Lung (tissue), 12 donors: ENCODE measurements around the gene NAALADL2. TPM values are rescaled to one million over a fixed set of nuclear protein-coding genes. Genes with fewer than 3 reads are reported as not detected.

Source experiments
- ATAC-seq: fragments of 200-7000 bp; cut with Tn5 transposase; one replicate; pipeline ENCODE4 v1.9.1; 2020; ENCODE audit warnings: moderate number of reproducible peaks; ENCODE audit not compliant: insufficient read depth, low FRiP score
- DNase-seq, 3 donors: peaks; one replicate each; pipeline ENCODE4 v3.0.0-alpha.2; 2013 to 2017
- H3K27ac ChIP-seq, 2 donors: one replicate each; pipeline ENCODE4 v1.5.1; 2013; ENCODE audit warnings: mild to moderate bottlenecking in 2 of 2, moderate library complexity in 2 of 2, control low read depth in 1 of 2, inconsistent platforms in 1 of 2, low read depth in 1 of 2, low read length in 1 of 2
- H3K27me3 ChIP-seq, 3 donors: one replicate each; pipeline ENCODE4 v1.5.1; 2013; ENCODE audit warnings: low read length in 2 of 3; ENCODE audit not compliant: control insufficient read depth in 3 of 3, insufficient read depth in 3 of 3
- H3K36me3 ChIP-seq, 4 donors: one replicate each; pipeline ENCODE4 v1.5.1; 2013; ENCODE audit warnings: low read length in 4 of 4, mild to moderate bottlenecking in 1 of 4, moderate library complexity in 1 of 4; ENCODE audit not compliant: control insufficient read depth in 4 of 4, insufficient read depth in 4 of 4
- H3K4me1 ChIP-seq, 5 donors: one replicate each; pipeline ENCODE4 v1.5.1; 2013; ENCODE audit warnings: low read length in 5 of 5, mild to moderate bottlenecking in 2 of 5, moderate library complexity in 1 of 5; ENCODE audit not compliant: control insufficient read depth in 5 of 5, insufficient read depth in 5 of 5
- H3K4me3 ChIP-seq: one replicate; pipeline ENCODE4 v1.5.1; 2013; ENCODE audit warnings: mild to moderate bottlenecking, control low read depth, moderate library complexity
- H3K9ac ChIP-seq, 2 donors: one replicate each; pipeline ENCODE4 v1.5.1; 2013; ENCODE audit warnings: low read length in 2 of 2, control low read depth in 1 of 2; ENCODE audit not compliant: insufficient read depth in 1 of 2
- H3K9me3 ChIP-seq, 4 donors: one replicate each; pipeline ENCODE4 v1.5.1; 2013; ENCODE audit warnings: low read length in 3 of 4, mild to moderate bottlenecking in 1 of 4, moderate library complexity in 1 of 4; ENCODE audit not compliant: control insufficient read depth in 4 of 4, insufficient read depth in 3 of 4
- WGBS, 2 donors: extraction: QIAGEN DNeasy Blood & Tissue Kit; methylation state at CpG; one replicate each; pipeline ENCODE4 v1.1.7; 2013; 5-methylcytosine and 5-hydroxymethylcytosine counted together
- polyA plus RNA-seq, 2 donors: library from polyadenylated mRNA; stranded (reverse); fragments of 200-250 nt; gene quantifications; one replicate each; pipeline ENCODE4 v1.2.1, GENCODE V29; 2013
- total RNA-seq, 2 donors: library from RNA; depleted of rRNA in 1 of 2; stranded (reverse); fragments of >200 nt in 1 of 2; gene quantifications; one replicate each; pipeline ENCODE4 v1.2.1, GENCODE V29; 2014 to 2021
- TF ChIP-seq, protein P1 (sequence below): IDR thresholded peaks from 2 replicates; pipeline ENCODE4 v1.5.1; 2012; ENCODE audit warnings: mild to moderate bottlenecking; ENCODE audit errors: control extremely low read depth, extremely low read depth
- donor health status: control.
- donor health status: control.
- donor health status: Bipolar disorder and iron deficiency.
- donor health status: healthy.
- donor health status: DM: yes; HTN: yes; CAD: no.

Gene NAALADL2
- total and polyA plus RNA-seq, 4 donors = 0.49 to 46.7 (median 4.7) TPM

DNA sequence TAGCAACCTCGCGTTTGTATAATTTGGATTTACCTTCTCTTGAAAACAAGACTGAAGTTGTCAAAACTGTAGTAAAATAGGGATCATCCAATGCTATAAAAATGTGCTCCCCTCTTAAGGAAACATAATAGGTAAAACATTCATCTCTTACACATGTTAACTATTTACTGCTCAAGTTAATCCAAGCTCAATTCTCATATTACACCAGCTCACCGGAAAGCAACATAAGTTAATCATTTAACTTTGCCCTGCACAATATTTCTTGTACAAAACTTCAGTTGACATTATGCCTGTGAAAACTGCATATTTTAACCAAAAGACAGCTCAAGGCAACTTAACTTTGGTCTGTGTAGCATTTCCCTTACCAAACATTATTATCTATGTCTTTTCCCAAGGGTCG is 634.2 kb downstream of the NAALADL2 start:
- Histone ChIP-seq H3K9ac (no peak overlapping the region), H3K27ac (no peak overlapping the region), H3K27me3 (no peaks in the 10 kb centered on the region), H3K4me3 (no peak overlapping the region), H3K9me3 (no peaks in the 10 kb centered on the region), H3K36me3 (no peaks in the 10 kb centered on the region), H3K4me1 (no peaks in the 10 kb centered on the region)
- TF ChIP-seq, protein P1, sequence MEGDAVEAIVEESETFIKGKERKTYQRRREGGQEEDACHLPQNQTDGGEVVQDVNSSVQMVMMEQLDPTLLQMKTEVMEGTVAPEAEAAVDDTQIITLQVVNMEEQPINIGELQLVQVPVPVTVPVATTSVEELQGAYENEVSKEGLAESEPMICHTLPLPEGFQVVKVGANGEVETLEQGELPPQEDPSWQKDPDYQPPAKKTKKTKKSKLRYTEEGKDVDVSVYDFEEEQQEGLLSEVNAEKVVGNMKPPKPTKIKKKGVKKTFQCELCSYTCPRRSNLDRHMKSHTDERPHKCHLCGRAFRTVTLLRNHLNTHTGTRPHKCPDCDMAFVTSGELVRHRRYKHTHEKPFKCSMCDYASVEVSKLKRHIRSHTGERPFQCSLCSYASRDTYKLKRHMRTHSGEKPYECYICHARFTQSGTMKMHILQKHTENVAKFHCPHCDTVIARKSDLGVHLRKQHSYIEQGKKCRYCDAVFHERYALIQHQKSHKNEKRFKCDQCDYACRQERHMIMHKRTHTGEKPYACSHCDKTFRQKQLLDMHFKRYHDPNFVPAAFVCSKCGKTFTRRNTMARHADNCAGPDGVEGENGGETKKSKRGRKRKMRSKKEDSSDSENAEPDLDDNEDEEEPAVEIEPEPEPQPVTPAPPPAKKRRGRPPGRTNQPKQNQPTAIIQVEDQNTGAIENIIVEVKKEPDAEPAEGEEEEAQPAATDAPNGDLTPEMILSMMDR = no peak
- DNase-seq (no peak), ATAC-seq (no peak)
- WGBS, 2 donors = 86 to 89% methylated on average over 4 of the region's 4 CpGs

DNA sequence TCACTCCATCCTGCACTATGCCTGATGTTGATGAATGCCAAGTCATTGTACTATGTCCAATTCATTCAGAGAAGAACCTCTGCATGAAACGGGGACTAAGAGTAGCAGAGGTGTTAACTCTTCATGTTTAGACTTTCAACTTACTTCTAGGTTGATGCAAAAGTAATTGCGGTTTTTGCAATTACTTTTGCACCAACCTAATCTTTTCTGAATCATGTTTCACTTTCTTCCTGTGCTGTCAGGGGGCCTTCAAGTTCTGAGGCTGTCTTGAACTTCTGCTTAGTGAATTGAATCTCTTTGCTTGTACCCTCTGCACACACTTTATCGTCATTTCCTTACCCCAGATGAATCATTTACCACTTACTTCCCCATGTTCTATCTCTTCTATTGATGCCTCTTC is 636.2 kb downstream of the NAALADL2 start:
- Histone ChIP-seq H3K36me3 (no peaks in the 10 kb centered on the region), H3K27me3 (no peaks in the 10 kb centered on the region), H3K4me1 (no peaks in the 10 kb centered on the region), H3K4me3 (no peak overlapping the region), H3K9ac (no peak overlapping the region), H3K9me3 (no peaks in the 10 kb centered on the region), H3K27ac (no peak overlapping the region)
- DNase-seq (no peak), ATAC-seq (peak; percentile 62)
- TF ChIP-seq, protein P1 = no peak
- 35 to 50% methylated on average over 3 of the region's 3 CpGs for WGBS, 2 donors

DNA sequence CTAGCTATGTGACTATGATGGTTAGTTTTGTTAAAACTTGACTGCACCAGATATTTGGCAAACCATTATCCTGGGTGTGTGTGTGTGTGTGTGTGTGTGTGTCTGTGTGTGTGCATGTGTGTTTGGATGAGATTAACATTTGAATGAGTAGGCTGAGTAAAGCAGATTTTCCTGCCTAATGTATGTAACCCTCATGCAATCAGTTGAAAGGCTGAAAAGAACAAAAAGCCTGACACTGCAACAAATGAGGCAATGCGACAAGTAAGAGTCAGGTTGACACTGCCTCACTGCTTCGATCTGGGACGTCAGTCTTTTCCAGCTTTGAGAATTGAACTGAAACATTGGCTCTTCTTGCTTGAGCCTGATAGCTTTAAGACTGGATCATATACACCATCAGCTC is 643.0 kb downstream of the NAALADL2 start:
- 93 to 96% methylated on average over 3 of the region's 3 CpGs for WGBS, 2 donors
- Histone ChIP-seq H3K36me3 (no peaks in the 10 kb centered on the region), H3K27me3 (no peaks in the 10 kb centered on the region), H3K9ac (no peak overlapping the region), H3K4me3 (no peak overlapping the region), H3K4me1 (no peaks in the 10 kb centered on the region), H3K9me3 (no peaks in the 10 kb centered on the region), H3K27ac (no peak overlapping the region)
- DNase-seq = no peak
- TF ChIP-seq, protein P1 = no peak
- no peak for ATAC-seq

DNA sequence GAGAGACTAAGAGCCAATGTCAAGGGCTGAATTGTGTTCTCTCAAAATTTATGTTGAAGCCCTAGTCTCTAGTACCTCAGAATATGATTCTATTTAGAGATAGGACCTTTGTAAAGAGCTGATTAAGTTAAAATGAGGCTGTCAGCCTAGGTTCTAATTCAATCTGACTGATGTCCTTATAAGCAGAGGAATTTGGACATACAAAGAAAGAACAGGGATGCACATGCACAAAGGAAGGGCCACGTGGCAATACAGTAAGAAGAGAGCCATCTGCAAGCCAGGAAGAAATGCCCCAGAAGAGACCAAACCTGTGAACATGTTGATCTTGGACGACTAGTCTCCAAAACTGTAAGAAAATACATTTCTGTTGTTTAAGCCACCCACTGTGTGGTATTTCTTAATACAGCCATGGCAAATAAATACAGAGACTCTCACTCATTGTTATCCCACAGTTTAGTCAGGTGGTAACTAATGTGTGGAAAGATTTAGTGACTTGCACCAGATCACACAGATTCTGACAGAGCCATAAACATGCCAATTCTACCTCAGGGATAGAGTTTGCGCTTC is 652.2 kb downstream of the NAALADL2 start:
- Histone ChIP-seq H3K4me1 (no peaks in the 10 kb centered on the region), H3K9me3 (no peaks in the 10 kb centered on the region), H3K36me3 (no peaks in the 10 kb centered on the region), H3K4me3 (no peak overlapping the region), H3K9ac (no peak overlapping the region), H3K27ac (no peak overlapping the region), H3K27me3 (no peaks in the 10 kb centered on the region)
- 84 to 91% methylated on average over 3 of the region's 3 CpGs for WGBS, 2 donors
- TF ChIP-seq, protein P1 = no peak
- DNase-seq (no peak), ATAC-seq (no peak)
